NT2/D1 (cell line): ENCODE measurements around the gene STX11.

Experiments used
- SUZ12 ChIP-seq: IDR thresholded peaks from 2 replicates; pipeline ENCODE4 v1.6.1; 2011; ENCODE audit not compliant: insufficient read length, insufficient read depth; ENCODE audit errors: extremely low read depth
- ZNF274 ChIP-seq: IDR thresholded peaks from 2 replicates; pipeline ENCODE4 v1.6.1; 2011; ENCODE audit warnings: mild to moderate bottlenecking, low read depth, low read length

DNA sequence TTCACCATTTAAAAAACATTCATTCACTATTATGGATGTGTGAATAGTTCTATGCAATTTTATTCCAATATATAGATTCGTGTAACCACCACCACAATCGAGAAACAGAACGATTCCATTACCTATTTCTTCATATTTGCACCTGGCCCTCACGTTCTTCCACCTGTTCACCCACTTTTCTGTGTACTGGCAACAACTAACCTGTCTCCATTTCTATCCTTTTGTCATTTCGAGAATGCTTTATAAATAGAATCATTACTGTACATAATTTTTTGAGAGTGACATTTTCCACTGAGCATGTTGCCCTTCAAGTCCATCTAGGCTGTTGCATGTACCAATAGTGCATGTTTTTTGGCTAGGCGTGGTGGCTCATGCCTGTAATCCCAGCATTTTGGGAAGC is 23.2 kb upstream of the STX11 start:
- TF ChIP-seq ZNF274, result no peak
- TF ChIP-seq SUZ12, result no peak
